ENCODE measurements around the gene STXBP5L. TPM values are rescaled to one million over a fixed set of nuclear protein-coding genes. Genes with fewer than 3 reads are reported as not detected.
"Not testable (repeated sequence)": the region's sequence is repeated elsewhere in the genome, so short reads cannot be mapped to it uniquely, and the experiment has no call there.

The STXBP5L gene
- total RNA-seq, 2 donors from 2014 or later, result 0.07 TPM; not detected in 1

DNA sequence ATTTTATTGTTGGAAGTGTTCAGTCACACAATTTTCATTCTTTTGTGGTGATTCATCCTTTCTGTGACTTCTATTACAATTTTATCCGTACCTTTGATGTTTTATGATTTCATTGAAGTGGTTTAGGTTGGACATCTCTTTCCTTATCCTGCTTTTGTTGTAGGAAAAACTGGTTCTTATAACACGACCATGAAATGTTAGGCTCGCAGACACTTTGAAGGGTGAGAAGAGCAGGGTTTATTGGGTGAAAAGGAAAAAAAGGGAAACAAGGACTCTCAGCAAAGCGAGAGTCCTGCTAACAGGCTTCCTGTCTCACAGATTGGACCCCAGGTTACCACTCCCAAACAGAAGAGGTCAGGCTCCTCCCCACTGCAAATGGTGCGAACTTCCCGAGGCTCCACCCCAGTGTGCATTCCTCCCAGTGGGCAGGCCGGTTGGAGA, 257.4 kb downstream of the STXBP5L start:
- ATAC-seq (ENCODE audit: insufficient number of reproducible peaks, low FRiP score, low read depth), result no peak
- Histone ChIP-seq H3K27ac (no peak overlapping the region), H3K9me3 (no peaks in the 10 kb centered on the region), H3K4me3 (no peak overlapping the region), H3K36me3 (no peaks in the 10 kb centered on the region), H3K4me1 (ENCODE audit: control insufficient read depth in 1 of 2, low read depth in 2 of 2) (no peaks in the 10 kb centered on the region), H3K27me3 (replicated peaks; ENCODE audit: insufficient read depth) (no peaks in the 10 kb centered on the region)
- DNase-seq (ENCODE audit: low spot score), result no peak
- TF ChIP-seq, protein P1, sequence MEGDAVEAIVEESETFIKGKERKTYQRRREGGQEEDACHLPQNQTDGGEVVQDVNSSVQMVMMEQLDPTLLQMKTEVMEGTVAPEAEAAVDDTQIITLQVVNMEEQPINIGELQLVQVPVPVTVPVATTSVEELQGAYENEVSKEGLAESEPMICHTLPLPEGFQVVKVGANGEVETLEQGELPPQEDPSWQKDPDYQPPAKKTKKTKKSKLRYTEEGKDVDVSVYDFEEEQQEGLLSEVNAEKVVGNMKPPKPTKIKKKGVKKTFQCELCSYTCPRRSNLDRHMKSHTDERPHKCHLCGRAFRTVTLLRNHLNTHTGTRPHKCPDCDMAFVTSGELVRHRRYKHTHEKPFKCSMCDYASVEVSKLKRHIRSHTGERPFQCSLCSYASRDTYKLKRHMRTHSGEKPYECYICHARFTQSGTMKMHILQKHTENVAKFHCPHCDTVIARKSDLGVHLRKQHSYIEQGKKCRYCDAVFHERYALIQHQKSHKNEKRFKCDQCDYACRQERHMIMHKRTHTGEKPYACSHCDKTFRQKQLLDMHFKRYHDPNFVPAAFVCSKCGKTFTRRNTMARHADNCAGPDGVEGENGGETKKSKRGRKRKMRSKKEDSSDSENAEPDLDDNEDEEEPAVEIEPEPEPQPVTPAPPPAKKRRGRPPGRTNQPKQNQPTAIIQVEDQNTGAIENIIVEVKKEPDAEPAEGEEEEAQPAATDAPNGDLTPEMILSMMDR (IDR thresholded peaks at IDR 0.05), result no peak

DNA sequence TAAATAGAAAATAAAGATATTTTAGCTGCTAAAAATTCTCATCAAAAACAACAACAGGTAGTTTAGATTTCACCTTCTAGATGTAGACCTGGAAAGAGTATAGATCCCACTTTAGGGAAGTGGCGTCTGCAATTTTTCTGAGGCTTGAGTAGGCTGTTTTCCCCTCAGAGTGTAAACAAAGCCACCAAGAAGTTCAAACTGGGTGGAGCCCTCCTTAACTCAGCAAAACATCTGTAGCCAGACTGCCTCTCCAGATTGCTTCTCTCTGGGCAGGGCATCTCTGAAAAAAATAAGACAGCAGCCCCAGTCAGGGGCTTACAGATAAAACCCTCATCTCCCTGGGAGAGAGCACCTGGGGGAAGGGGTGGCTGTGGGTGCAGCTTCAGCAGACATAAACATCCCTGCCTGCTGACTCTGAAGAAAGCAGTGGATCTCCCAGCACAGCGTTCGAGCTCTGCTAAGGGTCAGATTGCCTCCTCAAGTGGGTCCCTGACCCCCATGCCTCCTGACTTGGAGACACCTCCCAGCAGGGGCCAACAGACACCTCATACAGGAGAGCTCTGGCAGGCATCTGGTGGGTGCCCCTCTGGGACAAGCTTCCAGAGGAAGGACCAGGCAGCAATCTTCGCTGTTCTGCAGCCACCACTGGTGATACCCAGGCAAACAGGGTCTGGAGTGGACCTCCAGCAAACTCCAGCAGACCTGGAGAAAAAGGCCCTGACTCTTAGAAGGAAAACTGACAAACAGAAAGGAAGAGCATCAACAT, 259.6 kb downstream of the STXBP5L start:
- H3K27me3 ChIP-seq (replicated peaks; ENCODE audit: insufficient read depth), result no peaks in the 10 kb centered on the region
- H3K4me1 ChIP-seq (ENCODE audit: control insufficient read depth in 1 of 2, low read depth in 2 of 2), result no peaks in the 10 kb centered on the region
- no peak for DNase-seq (ENCODE audit: low spot score)
- no peak for ATAC-seq (ENCODE audit: insufficient number of reproducible peaks, low FRiP score, low read depth)
- H3K4me3 ChIP-seq, result no peak overlapping the region
- TF ChIP-seq, protein P1 (IDR thresholded peaks at IDR 0.05), result no peak
- H3K27ac ChIP-seq, result no peak overlapping the region
- no peaks in the 10 kb centered on the region for H3K9me3 ChIP-seq
- no peaks in the 10 kb centered on the region for H3K36me3 ChIP-seq

GRCh38 chr3:121175083-121175482, 267.1 kb downstream of the STXBP5L start:
- ATAC-seq (ENCODE audit: insufficient number of reproducible peaks, low FRiP score, low read depth) (no peak), DNase-seq (ENCODE audit: low spot score) (no peak)
- TF ChIP-seq, protein P1 (IDR thresholded peaks at IDR 0.05), result no peak
- H3K27me3 ChIP-seq (replicated peaks; ENCODE audit: insufficient read depth), result no peaks in the 10 kb centered on the region
- H3K4me1 ChIP-seq (ENCODE audit: control insufficient read depth in 1 of 2, low read depth in 2 of 2), result no peaks in the 10 kb centered on the region
- no peak overlapping the region for H3K4me3 ChIP-seq
- no peak overlapping the region for H3K27ac ChIP-seq
- H3K9me3 ChIP-seq, result peaks cover 5% of the 10 kb centered on the region
- no peaks in the 10 kb centered on the region for H3K36me3 ChIP-seq

DNA sequence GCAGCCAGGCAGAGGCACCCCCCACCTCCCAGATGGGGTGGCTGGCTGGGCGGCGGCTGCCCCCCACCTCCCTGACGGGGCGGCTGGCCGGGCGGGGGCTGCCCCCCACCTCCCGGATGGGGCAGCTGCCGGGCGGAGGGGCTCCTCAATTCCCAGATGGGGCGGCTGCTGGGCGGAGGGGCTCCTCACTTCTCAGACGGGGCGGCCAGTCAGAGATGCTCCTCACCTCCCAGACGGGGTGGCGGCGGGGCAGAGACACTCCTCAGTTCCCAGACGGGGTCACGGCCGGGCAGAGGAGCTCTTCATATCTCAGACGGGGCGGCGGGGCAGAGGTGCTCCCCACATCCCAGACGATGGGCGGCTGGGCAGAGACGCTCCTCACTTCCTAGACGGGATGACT, 282.6 kb downstream of the STXBP5L start:
- not testable (repeated sequence) for H3K36me3 ChIP-seq; H3K27me3 ChIP-seq (replicated peaks; ENCODE audit: insufficient read depth); H3K4me3 ChIP-seq; H3K4me1 ChIP-seq (ENCODE audit: control insufficient read depth in 1 of 2, low read depth in 2 of 2); DNase-seq (ENCODE audit: low spot score); H3K27ac ChIP-seq; H3K9me3 ChIP-seq; ATAC-seq (ENCODE audit: insufficient number of reproducible peaks, low FRiP score, low read depth)

DNA sequence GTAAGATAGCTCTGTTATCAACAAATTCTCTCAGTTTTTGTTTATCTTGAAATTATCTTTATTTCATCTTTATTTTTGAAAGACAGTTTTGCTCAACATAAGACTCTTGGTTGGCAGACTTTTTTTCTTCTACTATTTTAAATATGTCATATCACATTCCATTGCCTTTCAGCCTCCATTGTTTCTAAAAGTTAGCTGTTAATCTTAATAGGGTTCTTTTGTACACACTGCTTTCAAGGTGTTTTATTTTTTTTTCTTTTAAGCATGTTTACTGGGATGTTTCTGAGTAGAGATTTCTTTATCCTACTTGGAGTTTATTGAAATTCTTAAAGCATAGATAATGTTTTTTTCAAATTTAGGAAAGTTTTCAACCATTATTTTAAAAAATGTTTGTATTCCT, 294.6 kb downstream of the STXBP5L start:
- Histone ChIP-seq H3K9me3 (no peaks in the 10 kb centered on the region), H3K36me3 (no peaks in the 10 kb centered on the region), H3K27me3 (replicated peaks; ENCODE audit: insufficient read depth) (no peaks in the 10 kb centered on the region), H3K4me3 (no peak overlapping the region), H3K4me1 (ENCODE audit: control insufficient read depth in 1 of 2, low read depth in 2 of 2) (no peaks in the 10 kb centered on the region), H3K27ac (no peak overlapping the region)
- TF ChIP-seq, protein P1 (IDR thresholded peaks at IDR 0.05), result no peak
- DNase-seq (ENCODE audit: low spot score) (no peak), ATAC-seq (ENCODE audit: insufficient number of reproducible peaks, low FRiP score, low read depth) (no peak)

DNA sequence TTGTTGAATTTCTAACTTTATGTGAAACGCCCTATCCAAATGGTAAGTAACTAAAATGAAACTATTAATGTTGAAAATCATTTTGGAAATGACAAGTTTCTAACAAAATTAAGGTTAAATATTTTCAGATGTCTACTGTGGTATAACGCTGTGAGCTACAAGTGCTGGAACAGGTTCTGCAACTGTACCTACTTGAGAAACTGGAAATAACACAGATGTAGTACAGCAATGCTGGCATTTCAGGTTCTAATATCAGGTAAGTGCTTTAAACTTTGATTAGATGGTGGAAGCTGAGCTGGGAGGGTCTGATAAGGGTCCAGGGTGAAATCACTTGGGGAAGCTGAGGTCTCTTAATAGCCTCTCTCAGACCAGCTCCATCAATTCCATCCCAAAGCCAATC, 315.1 kb downstream of the STXBP5L start:
- no peak for ATAC-seq (ENCODE audit: insufficient number of reproducible peaks, low FRiP score, low read depth)
- H3K36me3 ChIP-seq, result no peaks in the 10 kb centered on the region

More for the DNA sequence above, 315.1 kb downstream of the STXBP5L start:
- Histone ChIP-seq H3K4me3 (no peak overlapping the region), H3K9me3 (no peaks in the 10 kb centered on the region), H3K27ac (no peak overlapping the region), H3K27me3 (replicated peaks; ENCODE audit: insufficient read depth) (no peaks in the 10 kb centered on the region), H3K4me1 (ENCODE audit: control insufficient read depth in 1 of 2, low read depth in 2 of 2) (no peaks in the 10 kb centered on the region)
- no peak for DNase-seq (ENCODE audit: low spot score)
- TF ChIP-seq, protein P1 (IDR thresholded peaks at IDR 0.05), result no peak

Measured in thoracic aorta (tissue), 2 donors.